Muscle layer of duodenum (tissue), 2 donors: Measurements from ENCODE around the gene PDE4B.
"Not testable (repeated sequence)": the region's sequence is repeated elsewhere in the genome, so short reads cannot be mapped to it uniquely, and the experiment has no call there.

Experiments used
- H3K27ac ChIP-seq: one replicate; pipeline ENCODE4 v1.7.0; 2013; ENCODE audit warnings: mild to moderate bottlenecking, low read length
- H3K27me3 ChIP-seq: one replicate; pipeline ENCODE4 v1.7.0; 2013; ENCODE audit warnings: low read depth, mild to moderate bottlenecking, control low read depth, low read length
- H3K36me3 ChIP-seq, 2 donors: one replicate each; pipeline ENCODE4 v1.7.0; 2013; ENCODE audit warnings: low read length in 2 of 2, control low read depth in 1 of 2, mild to moderate bottlenecking in 1 of 2; ENCODE audit not compliant: insufficient read depth in 2 of 2, control insufficient read depth in 1 of 2
- H3K4me1 ChIP-seq, 2 donors: one replicate each; pipeline ENCODE4 v1.7.0; 2013; ENCODE audit warnings: low read length in 2 of 2, mild to moderate bottlenecking in 2 of 2, control low read depth in 1 of 2, moderate library complexity in 1 of 2; ENCODE audit not compliant: insufficient read depth in 2 of 2, control insufficient read depth in 1 of 2
- H3K4me3 ChIP-seq, 2 donors: one replicate each; pipeline ENCODE4 v1.7.0; 2013; ENCODE audit warnings: low read length in 2 of 2, low read depth in 1 of 2, mild to moderate bottlenecking in 1 of 2
- H3K9me3 ChIP-seq, 2 donors: one replicate each; pipeline ENCODE4 v1.7.0; 2013; ENCODE audit warnings: low read length in 2 of 2, control low read depth in 1 of 2, mild to moderate bottlenecking in 1 of 2; ENCODE audit not compliant: control insufficient read depth in 1 of 2
- donor health status: healthy.

PDE4B gene

GRCh38 chr1:66058558-66058957, 265.9 kb downstream of the PDE4B start:
- no peak overlapping the region for H3K4me3 ChIP-seq
- H3K36me3 ChIP-seq: no peaks in the 10 kb centered on the region
- H3K27ac ChIP-seq: no peak overlapping the region
- no peaks in the 10 kb centered on the region for H3K9me3 ChIP-seq
- H3K4me1 ChIP-seq: no peaks in the 10 kb centered on the region
- no peaks in the 10 kb centered on the region for H3K27me3 ChIP-seq

GRCh38 chr1:66067219-66067618, 274.5 kb downstream of the PDE4B start:
- not testable (repeated sequence) for H3K36me3 ChIP-seq, H3K27ac ChIP-seq, H3K9me3 ChIP-seq, H3K4me3 ChIP-seq, H3K4me1 ChIP-seq, H3K27me3 ChIP-seq

- H3K27me3 ChIP-seq: no peaks in the 10 kb centered on the region
- no peaks in the 10 kb centered on the region for H3K36me3 ChIP-seq
- H3K4me3 ChIP-seq: no peak overlapping the region
- no peaks in the 10 kb centered on the region for H3K9me3 ChIP-seq
- H3K4me1 ChIP-seq: no peaks in the 10 kb centered on the region
- H3K27ac ChIP-seq: no peak overlapping the region
Observed at GRCh38 chr1:66069976-66070876, 277.5 kb downstream of the PDE4B start.

GRCh38 chr1:66073388-66073787, 280.7 kb downstream of the PDE4B start:
- H3K36me3 ChIP-seq: no peaks in the 10 kb centered on the region
- H3K4me3 ChIP-seq: no peak overlapping the region
- H3K9me3 ChIP-seq: no peaks in the 10 kb centered on the region
- H3K27ac ChIP-seq: no peak overlapping the region
- no peaks in the 10 kb centered on the region for H3K27me3 ChIP-seq
- no peaks in the 10 kb centered on the region for H3K4me1 ChIP-seq

- Histone ChIP-seq H3K9me3 (no peaks in the 10 kb centered on the region), H3K36me3 (no peaks in the 10 kb centered on the region), H3K27ac (no peak overlapping the region), H3K27me3 (no peaks in the 10 kb centered on the region), H3K4me3 (no peak overlapping the region), H3K4me1 (no peaks in the 10 kb centered on the region)
Observed at GRCh38 chr1:66074147-66074546, 281.5 kb downstream of the PDE4B start.

GRCh38 chr1:66078412-66078811, 285.7 kb downstream of the PDE4B start:
- Histone ChIP-seq H3K9me3 (no peaks in the 10 kb centered on the region), H3K4me3 (no peak overlapping the region), H3K36me3 (no peaks in the 10 kb centered on the region), H3K4me1 (no peaks in the 10 kb centered on the region), H3K27ac (no peak overlapping the region), H3K27me3 (no peaks in the 10 kb centered on the region)

GRCh38 chr1:66083003-66083402, 290.3 kb downstream of the PDE4B start:
- Histone ChIP-seq H3K27me3 (no peaks in the 10 kb centered on the region), H3K9me3 (no peaks in the 10 kb centered on the region), H3K4me1 (no peaks in the 10 kb centered on the region), H3K36me3 (no peaks in the 10 kb centered on the region), H3K27ac (no peak overlapping the region), H3K4me3 (no peak overlapping the region)

- Histone ChIP-seq H3K9me3 (no peaks in the 10 kb centered on the region), H3K36me3 (no peaks in the 10 kb centered on the region), H3K27ac (no peak overlapping the region), H3K27me3 (no peaks in the 10 kb centered on the region), H3K4me1 (no peaks in the 10 kb centered on the region), H3K4me3 (no peak overlapping the region)
Observed at GRCh38 chr1:66084442-66084841, 291.7 kb downstream of the PDE4B start.

GRCh38 chr1:66085600-66085999, 292.9 kb downstream of the PDE4B start:
- H3K27me3 ChIP-seq: no peaks in the 10 kb centered on the region
- H3K27ac ChIP-seq: no peak overlapping the region

GRCh38 chr1:66088787-66089186, 296.1 kb downstream of the PDE4B start:
- H3K27ac ChIP-seq: no peak overlapping the region
- no peaks in the 10 kb centered on the region for H3K9me3 ChIP-seq
- no peaks in the 10 kb centered on the region for H3K36me3 ChIP-seq
- H3K4me3 ChIP-seq: no peak overlapping the region
- no peaks in the 10 kb centered on the region for H3K4me1 ChIP-seq
- no peaks in the 10 kb centered on the region for H3K27me3 ChIP-seq

More at GRCh38 chr1:66085600-66085999, 292.9 kb downstream of the PDE4B start:
- no peaks in the 10 kb centered on the region for H3K36me3 ChIP-seq
- H3K4me1 ChIP-seq: no peaks in the 10 kb centered on the region
- no peaks in the 10 kb centered on the region for H3K9me3 ChIP-seq
- H3K4me3 ChIP-seq: no peak overlapping the region

- Histone ChIP-seq H3K4me3 (no peak overlapping the region), H3K9me3 (no peaks in the 10 kb centered on the region), H3K36me3 (no peaks in the 10 kb centered on the region), H3K27ac (no peak overlapping the region), H3K27me3 (no peaks in the 10 kb centered on the region), H3K4me1 (no peaks in the 10 kb centered on the region)
Observed at GRCh38 chr1:66090859-66091457, 298.3 kb downstream of the PDE4B start.
